ENCODE data around the gene DGKQ. TPM values are rescaled to one million over a fixed set of nuclear protein-coding genes. Genes with fewer than 3 reads are reported as not detected.
"Not testable (repeated sequence)": the region's sequence is repeated elsewhere in the genome, so short reads cannot be mapped to it uniquely, and the experiment has no call there.

Gene DGKQ
- total and polyA plus RNA-seq, 2 experiments from 2014 or later: 15.1 to 17.1 TPM

GRCh38 chr4:1002131-1002630 is 28.8 kb upstream of the DGKQ start:
- Histone ChIP-seq H3K4me1 (ENCODE audit: low read depth) (no peaks in the 10 kb centered on the region), H3K27me3 (peaks cover 98% of the 10 kb centered on the region), H3K9me3 (ENCODE audit: low read depth) (no peaks in the 10 kb centered on the region), H3K27ac (no peak overlapping the region), H3K36me3 (no peaks in the 10 kb centered on the region), H3K4me3 (no peak overlapping the region)
- peak in 1 of 2 donors; percentile 61 for DNase-seq (ENCODE audit: low read depth in 1 of 2, low spot score in 1 of 2)
- TF ChIP-seq, protein P1, sequence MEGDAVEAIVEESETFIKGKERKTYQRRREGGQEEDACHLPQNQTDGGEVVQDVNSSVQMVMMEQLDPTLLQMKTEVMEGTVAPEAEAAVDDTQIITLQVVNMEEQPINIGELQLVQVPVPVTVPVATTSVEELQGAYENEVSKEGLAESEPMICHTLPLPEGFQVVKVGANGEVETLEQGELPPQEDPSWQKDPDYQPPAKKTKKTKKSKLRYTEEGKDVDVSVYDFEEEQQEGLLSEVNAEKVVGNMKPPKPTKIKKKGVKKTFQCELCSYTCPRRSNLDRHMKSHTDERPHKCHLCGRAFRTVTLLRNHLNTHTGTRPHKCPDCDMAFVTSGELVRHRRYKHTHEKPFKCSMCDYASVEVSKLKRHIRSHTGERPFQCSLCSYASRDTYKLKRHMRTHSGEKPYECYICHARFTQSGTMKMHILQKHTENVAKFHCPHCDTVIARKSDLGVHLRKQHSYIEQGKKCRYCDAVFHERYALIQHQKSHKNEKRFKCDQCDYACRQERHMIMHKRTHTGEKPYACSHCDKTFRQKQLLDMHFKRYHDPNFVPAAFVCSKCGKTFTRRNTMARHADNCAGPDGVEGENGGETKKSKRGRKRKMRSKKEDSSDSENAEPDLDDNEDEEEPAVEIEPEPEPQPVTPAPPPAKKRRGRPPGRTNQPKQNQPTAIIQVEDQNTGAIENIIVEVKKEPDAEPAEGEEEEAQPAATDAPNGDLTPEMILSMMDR (IDR thresholded peaks at IDR 0.05; ENCODE audit: low read depth, low read length): no peak

DNA sequence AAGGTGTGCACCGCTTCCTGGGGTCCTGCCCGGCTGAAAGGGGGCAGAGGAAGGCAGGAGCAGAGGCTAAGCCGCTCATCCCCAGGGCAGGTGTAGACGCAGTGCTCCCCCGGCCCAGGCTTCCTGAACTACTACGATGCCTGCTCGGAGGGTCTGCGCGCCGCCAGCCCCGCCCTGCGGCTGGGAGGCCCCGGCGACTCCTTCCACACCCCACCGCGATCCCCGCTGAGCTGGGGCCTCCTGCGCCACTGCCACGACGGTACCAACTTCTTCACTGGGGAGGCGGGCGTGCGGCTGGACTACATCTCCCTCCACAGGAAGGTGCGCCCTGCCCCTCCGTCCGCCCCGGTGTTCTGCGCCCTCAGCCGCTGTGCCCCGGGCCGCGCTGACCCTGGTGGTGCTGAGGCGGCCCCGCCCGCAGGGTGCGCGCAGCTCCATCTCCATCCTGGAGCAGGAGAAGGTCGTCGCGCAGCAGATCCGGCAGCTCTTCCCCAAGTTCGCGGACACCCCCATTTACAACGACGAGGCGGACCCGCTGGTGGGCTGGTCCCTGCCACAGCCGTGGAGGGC is 28.3 kb upstream of the DGKQ start:
- Histone ChIP-seq H3K27ac (no peak overlapping the region), H3K4me1 (ENCODE audit: low read depth) (no peaks in the 10 kb centered on the region), H3K4me3 (no peak overlapping the region), H3K9me3 (ENCODE audit: low read depth) (no peaks in the 10 kb centered on the region), H3K27me3 (peaks cover 98% of the 10 kb centered on the region), H3K36me3 (no peaks in the 10 kb centered on the region)
- DNase-seq (ENCODE audit: low read depth in 1 of 2, low spot score in 1 of 2): no peak
- TF ChIP-seq, protein P1 (IDR thresholded peaks at IDR 0.05; ENCODE audit: low read depth, low read length): no peak

DNA sequence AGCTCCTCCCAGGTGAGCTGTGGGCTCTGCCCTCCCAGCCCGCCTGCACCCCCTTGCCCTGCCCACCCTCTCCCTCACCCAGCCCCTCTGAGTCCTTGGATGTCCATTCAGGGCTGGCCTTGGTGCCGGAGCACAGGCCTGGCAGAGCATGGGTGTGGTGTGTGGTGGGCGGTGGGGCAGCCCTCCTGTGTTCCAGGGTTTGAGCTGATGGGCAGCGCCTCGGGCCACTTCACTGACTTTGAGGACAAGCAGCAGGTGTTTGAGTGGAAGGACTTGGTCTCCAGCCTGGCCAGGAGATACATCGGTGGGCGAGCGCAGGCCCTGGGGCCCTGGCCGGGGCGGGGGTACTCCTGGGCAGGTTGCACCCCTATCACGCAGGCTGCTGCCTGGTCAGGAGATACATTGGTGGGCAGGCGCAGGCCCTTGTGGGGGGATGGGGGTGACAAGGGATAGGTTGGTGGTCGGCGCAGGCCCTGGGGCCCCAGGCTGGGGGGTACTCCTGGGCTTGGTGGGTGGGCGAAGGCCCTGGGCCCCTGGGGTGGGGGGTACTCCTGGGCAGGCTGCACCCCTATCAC is 27.4 kb upstream of the DGKQ start:
- Histone ChIP-seq H3K27ac (no peak overlapping the region), H3K4me1 (ENCODE audit: low read depth) (no peaks in the 10 kb centered on the region), H3K36me3 (no peaks in the 10 kb centered on the region), H3K4me3 (no peak overlapping the region), H3K9me3 (ENCODE audit: low read depth) (no peaks in the 10 kb centered on the region), H3K27me3 (peaks cover 98% of the 10 kb centered on the region)
- DNase-seq (ENCODE audit: low read depth in 1 of 2, low spot score in 1 of 2): no peak
- TF ChIP-seq, protein P1 (IDR thresholded peaks at IDR 0.05; ENCODE audit: low read depth, low read length): no peak

- H3K9me3 ChIP-seq (ENCODE audit: low read depth): no peaks in the 10 kb centered on the region
- no peak overlapping the region for H3K27ac ChIP-seq
- TF ChIP-seq, protein P1 (IDR thresholded peaks at IDR 0.05; ENCODE audit: low read depth, low read length): no peak
- peaks cover 97% of the 10 kb centered on the region for H3K27me3 ChIP-seq
- no peak for DNase-seq (ENCODE audit: low read depth in 1 of 2, low spot score in 1 of 2)
- no peaks in the 10 kb centered on the region for H3K36me3 ChIP-seq
- H3K4me1 ChIP-seq (ENCODE audit: low read depth): no peaks in the 10 kb centered on the region
- H3K4me3 ChIP-seq: no peak overlapping the region
Observed at GRCh38 chr4:999882-1000425, 26.6 kb upstream of the DGKQ start.

- not testable (repeated sequence) for H3K9me3 ChIP-seq (ENCODE audit: low read depth); H3K4me3 ChIP-seq; H3K4me1 ChIP-seq (ENCODE audit: low read depth); H3K27ac ChIP-seq; DNase-seq (ENCODE audit: low read depth in 1 of 2, low spot score in 1 of 2); H3K36me3 ChIP-seq
- peaks cover 91% of the 10 kb centered on the region for H3K27me3 ChIP-seq
Observed at GRCh38 chr4:999240-999863, 26.0 kb upstream of the DGKQ start.

All from cardiac muscle cell (in vitro differentiated cells and primary cell).